Trophoblast cell (in vitro differentiated cells and primary cell): ENCODE measurements around the gene XYLT1.
"Not testable (repeated sequence)": the region's sequence is repeated elsewhere in the genome, so short reads cannot be mapped to it uniquely, and the experiment has no call there.

Experiments used
- DNase-seq, 2 donors: peaks; one replicate each; pipeline ENCODE4 v3.0.0-alpha.2; 2016
- H2AFZ ChIP-seq: 2 replicates; pipeline ENCODE4 v1.6.1; 2013; ENCODE audit warnings: low read length, moderate library complexity, mild to moderate bottlenecking; ENCODE audit not compliant: insufficient read depth, poor library complexity
- H2AK5ac ChIP-seq: 2 replicates; pipeline ENCODE4 v1.6.1; 2013; ENCODE audit warnings: mild to moderate bottlenecking, low read length
- H2BK120ac ChIP-seq: 2 replicates; pipeline ENCODE4 v1.6.1; 2013; ENCODE audit warnings: low read length, mild to moderate bottlenecking, moderate library complexity; ENCODE audit not compliant: insufficient read depth, poor library complexity
- H2BK12ac ChIP-seq: 2 replicates; pipeline ENCODE4 v1.6.1; 2013; ENCODE audit warnings: mild to moderate bottlenecking, low read length, moderate library complexity
- H2BK5ac ChIP-seq: 2 replicates; pipeline ENCODE4 v1.6.1; 2013; ENCODE audit warnings: low read length, low read depth, moderate library complexity, mild to moderate bottlenecking; ENCODE audit not compliant: poor library complexity
- H3K14ac ChIP-seq: 2 replicates; pipeline ENCODE4 v1.6.1; 2013; ENCODE audit warnings: mild to moderate bottlenecking, low read length
- H3K18ac ChIP-seq: 2 replicates; pipeline ENCODE4 v1.6.1; 2013; ENCODE audit warnings: mild to moderate bottlenecking, low read length
- H3K23ac ChIP-seq: 2 replicates; pipeline ENCODE4 v1.6.1; 2013; ENCODE audit warnings: low read length
- H3K27ac ChIP-seq: 2 replicates; pipeline ENCODE4 v1.5.1; 2013; ENCODE audit warnings: low read depth, mild to moderate bottlenecking, inconsistent platforms, low read length, moderate library complexity
- H3K27me3 ChIP-seq: 2 replicates; pipeline ENCODE4 v1.6.1; 2013; ENCODE audit warnings: inconsistent platforms, mild to moderate bottlenecking, low read length, moderate library complexity; ENCODE audit not compliant: insufficient read depth
- H3K36me3 ChIP-seq, 2 experiments: 1 replicate in 1 of 2; 2 replicates in 1 of 2; pipeline ENCODE4 v1.6.1; 2013; ENCODE audit warnings: low read length in 2 of 2, mild to moderate bottlenecking in 2 of 2, moderate library complexity in 1 of 2; ENCODE audit not compliant: insufficient read depth in 2 of 2, control insufficient read depth in 1 of 2
- H3K4ac ChIP-seq: 2 replicates; pipeline ENCODE4 v1.6.1; 2013; ENCODE audit warnings: low read depth, mild to moderate bottlenecking, low read length, moderate library complexity
- H3K4me1 ChIP-seq, 2 experiments: 1 replicate in 1 of 2; 2 replicates in 1 of 2; pipeline ENCODE4 v1.6.1; 2013; ENCODE audit warnings: low read length in 2 of 2, mild to moderate bottlenecking in 2 of 2, moderate library complexity in 1 of 2; ENCODE audit not compliant: insufficient read depth in 2 of 2, control insufficient read depth in 1 of 2
- H3K4me2 ChIP-seq: 2 replicates; pipeline ENCODE4 v1.6.1; 2013; ENCODE audit warnings: inconsistent platforms, mild to moderate bottlenecking, low read length, moderate library complexity
- H3K4me3 ChIP-seq: 2 replicates; pipeline ENCODE4 v1.5.1; 2013; ENCODE audit warnings: mild to moderate bottlenecking, low read depth, low read length, inconsistent platforms
- H3K79me1 ChIP-seq: one replicate; pipeline ENCODE4 v1.6.1; 2013; ENCODE audit warnings: low read length
- H3K79me2 ChIP-seq: 2 replicates; pipeline ENCODE4 v1.6.1; 2013; ENCODE audit warnings: low read length, mild to moderate bottlenecking; ENCODE audit not compliant: control insufficient read depth, insufficient read depth, poor library complexity
- H3K9ac ChIP-seq: 2 replicates; pipeline ENCODE4 v1.6.1; 2013; ENCODE audit warnings: mild to moderate bottlenecking, low read length
- H3K9me3 ChIP-seq: 2 replicates; pipeline ENCODE4 v1.6.1; 2013; ENCODE audit warnings: low read depth, mild to moderate bottlenecking, control low read depth, inconsistent platforms, low read length; ENCODE audit not compliant: insufficient read depth
- H4K12ac ChIP-seq: 2 replicates; pipeline ENCODE4 v1.6.1; 2013; ENCODE audit warnings: low read depth, mild to moderate bottlenecking, low read length, moderate library complexity
- H4K8ac ChIP-seq: 2 replicates; pipeline ENCODE4 v1.6.1; 2013; ENCODE audit warnings: low read depth, mild to moderate bottlenecking, low read length, moderate library complexity
- H4K91ac ChIP-seq: one replicate; pipeline ENCODE4 v1.6.1; 2013; ENCODE audit warnings: low read depth, mild to moderate bottlenecking, low read length, moderate library complexity
- WGBS: extraction: QIAGEN DNeasy Blood & Tissue Kit; methylation state at CpG from one replicate; pipeline ENCODE4 v1.1.7; 2013; ENCODE audit warnings: missing lambda C conversion rate; ENCODE audit not compliant: insufficient read length, insufficient coverage; ENCODE audit errors: extremely low coverage; 5-methylcytosine and 5-hydroxymethylcytosine counted together

XYLT1 gene

GRCh38 chr16:17307504-17307903 lies 163.3 kb downstream of the XYLT1 start:
- Histone ChIP-seq H3K23ac (no peak overlapping the region), H3K36me3 (no peaks in the 10 kb centered on the region), H3K79me1 (peaks cover 3% of the 10 kb centered on the region), H4K91ac (no peak overlapping the region), H3K18ac (no peak overlapping the region), H3K9me3 (no peaks in the 10 kb centered on the region), H3K4me2 (no peak overlapping the region), H2AFZ (no peak overlapping the region), H2BK120ac (no peak overlapping the region), H2AK5ac (no peak overlapping the region), H3K14ac (no peak overlapping the region), H3K4ac (no peak overlapping the region), H3K4me1 (peaks cover 7 to 14% of the 10 kb centered on the region in 2 experiments), H2BK5ac (no peak overlapping the region), H3K79me2 (peaks cover 2% of the 10 kb centered on the region), H4K8ac (no peak overlapping the region), H2BK12ac (no peak overlapping the region), H3K9ac (no peak overlapping the region), H4K12ac (no peak overlapping the region), H3K4me3 (no peak overlapping the region), H3K27me3 (no peaks in the 10 kb centered on the region), H3K27ac (no peak overlapping the region)
- WGBS = no CpG with 5 or more reads among the region's 1 CpG
- no peak for DNase-seq

GRCh38 chr16:17306745-17307144 lies 164.0 kb downstream of the XYLT1 start:
- no peak overlapping the region for H2AFZ ChIP-seq
- no peak overlapping the region for H2BK12ac ChIP-seq
- H3K4me1 ChIP-seq = peaks cover 7 to 19% of the 10 kb centered on the region in 2 experiments
- H3K4ac ChIP-seq = no peak overlapping the region
- no peak overlapping the region for H3K9ac ChIP-seq
- no peak overlapping the region for H4K8ac ChIP-seq
- no peaks in the 10 kb centered on the region for H3K27me3 ChIP-seq
- H4K91ac ChIP-seq = no peak overlapping the region
- H3K9me3 ChIP-seq = no peaks in the 10 kb centered on the region
- H3K14ac ChIP-seq = no peak overlapping the region
- peaks cover 2% of the 10 kb centered on the region for H3K79me2 ChIP-seq
- H3K79me1 ChIP-seq = peaks cover 3% of the 10 kb centered on the region
- no peaks in the 10 kb centered on the region for H3K36me3 ChIP-seq
- no peak overlapping the region for H3K18ac ChIP-seq
- no peak overlapping the region for H2BK120ac ChIP-seq
- no peak overlapping the region for H3K4me3 ChIP-seq
- H4K12ac ChIP-seq = no peak overlapping the region
- H3K4me2 ChIP-seq = no peak overlapping the region
- no peak overlapping the region for H3K23ac ChIP-seq
- no peak overlapping the region for H2BK5ac ChIP-seq
- peak in 1 of 2 donors; percentile 14 for DNase-seq
- no peak overlapping the region for H3K27ac ChIP-seq
- no peak overlapping the region for H2AK5ac ChIP-seq
- no CpG with 5 or more reads among the region's 3 CpGs for WGBS

DNA sequence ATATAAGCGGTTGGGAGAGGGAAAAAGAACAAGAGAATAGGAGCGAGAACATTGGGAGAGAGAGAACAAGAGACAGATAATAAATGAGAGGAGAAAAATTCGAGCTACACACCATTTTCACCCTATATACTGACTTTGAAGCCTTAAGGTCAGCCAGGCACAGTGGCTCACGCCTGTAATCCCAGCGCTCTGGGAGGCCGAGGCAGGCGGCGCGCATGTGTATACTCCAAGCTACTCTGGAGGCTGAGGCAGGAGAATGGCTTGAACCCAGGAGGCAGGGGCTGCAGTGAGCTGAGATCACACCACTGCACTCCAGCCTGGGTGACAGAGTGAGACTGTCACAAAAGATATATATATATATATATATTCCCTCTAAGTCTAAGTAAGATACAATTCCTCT lies 164.5 kb downstream of the XYLT1 start:
- H4K91ac ChIP-seq, H3K79me2 ChIP-seq, H2BK12ac ChIP-seq, H3K18ac ChIP-seq, H3K4me2 ChIP-seq, H3K14ac ChIP-seq, H4K12ac ChIP-seq, H3K23ac ChIP-seq, H3K79me1 ChIP-seq, H4K8ac ChIP-seq, H2AFZ ChIP-seq, H2AK5ac ChIP-seq, H2BK120ac ChIP-seq, H2BK5ac ChIP-seq, H3K27ac ChIP-seq, H3K9ac ChIP-seq, H3K27me3 ChIP-seq, H3K36me3 ChIP-seq, DNase-seq, H3K9me3 ChIP-seq, H3K4me3 ChIP-seq, H3K4ac ChIP-seq: not testable (repeated sequence)
- WGBS = no CpG with 5 or more reads among the region's 9 CpGs
- H3K4me1 ChIP-seq = peaks cover 7 to 23% of the 10 kb centered on the region in 2 experiments

GRCh38 chr16:17305694-17306093 lies 165.1 kb downstream of the XYLT1 start:
- Histone ChIP-seq H3K4me1 (peaks cover 7 to 23% of the 10 kb centered on the region in 2 experiments), H2BK5ac (no peak overlapping the region)

More at GRCh38 chr16:17305694-17306093, 165.1 kb downstream of the XYLT1 start:
- no peak overlapping the region for H3K4me2 ChIP-seq
- no peaks in the 10 kb centered on the region for H3K27me3 ChIP-seq
- no peak overlapping the region for H4K12ac ChIP-seq
- peak overlapping the region; percentile 50 for H2BK12ac ChIP-seq
- no peaks in the 10 kb centered on the region for H3K36me3 ChIP-seq
- H3K18ac ChIP-seq = no peak overlapping the region
- H3K79me2 ChIP-seq = peaks cover 2% of the 10 kb centered on the region
- H3K14ac ChIP-seq = peak overlapping the region; percentile 34
- H3K23ac ChIP-seq = no peak overlapping the region
- H3K79me1 ChIP-seq = peaks cover 3% of the 10 kb centered on the region
- DNase-seq = no peak
- H4K91ac ChIP-seq = no peak overlapping the region
- no peak overlapping the region for H3K4ac ChIP-seq
- no peak overlapping the region for H3K27ac ChIP-seq
- peak overlapping the region; percentile 45 for H2AFZ ChIP-seq
- H2BK120ac ChIP-seq = no peak overlapping the region
- H4K8ac ChIP-seq = no peak overlapping the region
- H3K9me3 ChIP-seq = no peaks in the 10 kb centered on the region
- no peak overlapping the region for H2AK5ac ChIP-seq
- WGBS = no CpG with 5 or more reads among the region's 6 CpGs
- no peak overlapping the region for H3K4me3 ChIP-seq
- H3K9ac ChIP-seq = no peak overlapping the region
